ENCODE measurements around the gene HDAC4.

DNA sequence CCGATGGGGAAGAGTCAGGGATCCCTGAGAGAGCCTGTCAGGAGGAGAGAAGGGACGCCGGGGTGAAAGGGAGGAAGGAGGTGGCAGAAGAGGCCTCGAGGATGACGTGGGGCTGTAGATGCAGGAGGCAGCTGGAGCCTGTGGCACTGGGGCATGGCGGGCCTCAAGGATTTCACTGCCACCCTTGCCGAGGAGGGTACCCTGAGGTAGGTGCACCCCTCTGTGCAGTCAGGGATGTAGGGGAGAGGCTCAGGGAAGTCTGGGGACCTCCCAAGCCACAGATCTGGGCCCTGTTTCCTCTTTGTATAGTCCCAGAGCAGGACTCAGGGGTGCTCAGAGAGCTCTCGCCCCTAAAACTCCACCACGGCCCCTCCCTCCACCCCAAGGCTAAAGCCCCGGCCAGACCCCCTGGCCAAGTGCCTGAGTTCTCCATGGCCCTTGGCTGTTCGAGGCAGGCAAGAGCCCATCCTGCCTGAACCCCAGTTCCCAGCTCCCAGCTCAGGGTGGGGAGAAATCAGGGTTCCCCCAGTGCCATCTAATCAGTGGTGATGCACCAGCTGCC lies 39.0 kb upstream of the HDAC4 start:
- TF ChIP-seq, protein P1, sequence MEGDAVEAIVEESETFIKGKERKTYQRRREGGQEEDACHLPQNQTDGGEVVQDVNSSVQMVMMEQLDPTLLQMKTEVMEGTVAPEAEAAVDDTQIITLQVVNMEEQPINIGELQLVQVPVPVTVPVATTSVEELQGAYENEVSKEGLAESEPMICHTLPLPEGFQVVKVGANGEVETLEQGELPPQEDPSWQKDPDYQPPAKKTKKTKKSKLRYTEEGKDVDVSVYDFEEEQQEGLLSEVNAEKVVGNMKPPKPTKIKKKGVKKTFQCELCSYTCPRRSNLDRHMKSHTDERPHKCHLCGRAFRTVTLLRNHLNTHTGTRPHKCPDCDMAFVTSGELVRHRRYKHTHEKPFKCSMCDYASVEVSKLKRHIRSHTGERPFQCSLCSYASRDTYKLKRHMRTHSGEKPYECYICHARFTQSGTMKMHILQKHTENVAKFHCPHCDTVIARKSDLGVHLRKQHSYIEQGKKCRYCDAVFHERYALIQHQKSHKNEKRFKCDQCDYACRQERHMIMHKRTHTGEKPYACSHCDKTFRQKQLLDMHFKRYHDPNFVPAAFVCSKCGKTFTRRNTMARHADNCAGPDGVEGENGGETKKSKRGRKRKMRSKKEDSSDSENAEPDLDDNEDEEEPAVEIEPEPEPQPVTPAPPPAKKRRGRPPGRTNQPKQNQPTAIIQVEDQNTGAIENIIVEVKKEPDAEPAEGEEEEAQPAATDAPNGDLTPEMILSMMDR (IDR thresholded peaks at IDR 0.05; ENCODE audit: insufficient read depth, low read depth, low read length) = no peak
- no peak for TF ChIP-seq EZH2 (IDR thresholded peaks at IDR 0.05; ENCODE audit: insufficient read depth, low read length)
